HepG2 (cell line): ENCODE measurements around the gene NOVA2. TPM values are rescaled to one million over a fixed set of nuclear protein-coding genes. Genes with fewer than 3 reads are reported as not detected.

Source experiments
- BCL6 ChIP-seq: IDR thresholded peaks from 2 replicates; pipeline ENCODE4 v1.6.1; 2016; ENCODE audit warnings: missing genetic modification reagents, missing compliant biosample characterization
- HDAC2 ChIP-seq: sonication (generic); formaldehyde crosslinking; IDR thresholded peaks from 2 replicates; pipeline ENCODE4 v1.4.0; 2020; ENCODE audit warnings: missing genetic modification reagents
- KMT2B ChIP-seq: IDR thresholded peaks from 2 replicates; pipeline ENCODE4 v1.6.1; 2016; ENCODE audit warnings: missing genetic modification reagents, missing compliant biosample characterization
- NRL ChIP-seq: sonication (generic); formaldehyde crosslinking; IDR thresholded peaks from 2 replicates; pipeline ENCODE4 v1.5.0; 2020; ENCODE audit warnings: missing genetic modification reagents, mild to moderate bottlenecking, moderate library complexity, borderline replicate concordance
- THAP11 ChIP-seq: IDR thresholded peaks from 2 replicates; pipeline ENCODE4 v1.6.1; 2016; ENCODE audit warnings: missing biosample characterization, missing genetic modification reagents
- TSC22D2 ChIP-seq: sonication (generic); formaldehyde crosslinking; IDR thresholded peaks from 2 replicates; pipeline ENCODE4 v1.5.1; 2020; ENCODE audit warnings: missing genetic modification reagents, mild to moderate bottlenecking, borderline replicate concordance
- ZMAT3 ChIP-seq: sonication (generic); formaldehyde crosslinking; conservative IDR thresholded peaks from 2 replicates; pipeline ENCODE4 v1.7.0; 2021; ENCODE audit warnings: missing genetic modification reagents
- ZNF263 ChIP-seq: sonication (generic); formaldehyde crosslinking; IDR thresholded peaks from 2 replicates; pipeline ENCODE4 v1.4.0; 2020; ENCODE audit warnings: missing genetic modification reagents
- ZNF441 ChIP-seq: sonication (generic); formaldehyde crosslinking; IDR thresholded peaks from 2 replicates; pipeline ENCODE4 v1.7.0; 2021; ENCODE audit warnings: missing genetic modification reagents, borderline replicate concordance
- ZNF557 ChIP-seq: sonication (generic); formaldehyde crosslinking; IDR thresholded peaks from 2 replicates; pipeline ENCODE4 v1.4.0; 2020; ENCODE audit warnings: missing genetic modification reagents
- polyA plus RNA-seq, 8 experiments: library from polyadenylated mRNA; depleted of rRNA in 3 of 8; stranded (reverse) in 7 of 8; unstranded in 1 of 8; fragments of >200 nt; fragmentation: Illumina TruSeq in 4 of 8; extraction: Trizol in 4 of 8; gene quantifications; 2 replicates each; pipeline versions ENCODE4 v1.2.1 to v1.2.3, GENCODE V29; 2011 to 2016; ENCODE audit warnings: low read depth in 4 of 8, missing spikeins in 1 of 8, mixed read lengths in 1 of 8; ENCODE audit not compliant: insufficient read depth in 1 of 8
- total RNA-seq, 5 experiments: library from RNA; depleted of rRNA; stranded (reverse); fragments of >200 nt; fragmentation: Illumina TruSeq; extraction: Trizol; gene quantifications; 2 replicates each; pipeline ENCODE4 v1.2.3, GENCODE V29; 2016; ENCODE audit warnings: low read depth in 1 of 5
- TF ChIP-seq, protein P1 (sequence below): sonication (generic); formaldehyde crosslinking; IDR thresholded peaks from 2 replicates; pipeline ENCODE4 v1.8.0; 2022; ENCODE audit warnings: missing genetic modification reagents, mild to moderate bottlenecking, borderline replicate concordance
- TF ChIP-seq, protein P2 (sequence below): sonication (generic); formaldehyde crosslinking; IDR thresholded peaks from 2 replicates; pipeline ENCODE4; 2020; ENCODE audit warnings: missing genetic modification reagents, mild to moderate bottlenecking, borderline replicate concordance
- TF ChIP-seq, protein P3 (sequence below): sonication (generic); formaldehyde crosslinking; IDR thresholded peaks from 2 replicates; pipeline ENCODE4 v1.5.1; 2020; ENCODE audit warnings: mild to moderate bottlenecking, missing genetic modification reagents, moderate library complexity
- TF ChIP-seq, protein P4 (sequence below), 2 experiments: sonication (generic) in 1 of 2; formaldehyde crosslinking in 1 of 2; IDR thresholded peaks; 2 replicates each; pipeline versions ENCODE4 v1.4.0 to v1.6.1; 2016 to 2020; ENCODE audit warnings: borderline replicate concordance in 1 of 2, low read depth in 1 of 2, mild to moderate bottlenecking in 1 of 2, missing genetic modification reagents in 1 of 2

The NOVA2 gene
- total and polyA plus RNA-seq, 2 of the 13 experiments (the other 11 are each of a cell fraction or from before 2014, with no cell fraction given) = not detected

DNA sequence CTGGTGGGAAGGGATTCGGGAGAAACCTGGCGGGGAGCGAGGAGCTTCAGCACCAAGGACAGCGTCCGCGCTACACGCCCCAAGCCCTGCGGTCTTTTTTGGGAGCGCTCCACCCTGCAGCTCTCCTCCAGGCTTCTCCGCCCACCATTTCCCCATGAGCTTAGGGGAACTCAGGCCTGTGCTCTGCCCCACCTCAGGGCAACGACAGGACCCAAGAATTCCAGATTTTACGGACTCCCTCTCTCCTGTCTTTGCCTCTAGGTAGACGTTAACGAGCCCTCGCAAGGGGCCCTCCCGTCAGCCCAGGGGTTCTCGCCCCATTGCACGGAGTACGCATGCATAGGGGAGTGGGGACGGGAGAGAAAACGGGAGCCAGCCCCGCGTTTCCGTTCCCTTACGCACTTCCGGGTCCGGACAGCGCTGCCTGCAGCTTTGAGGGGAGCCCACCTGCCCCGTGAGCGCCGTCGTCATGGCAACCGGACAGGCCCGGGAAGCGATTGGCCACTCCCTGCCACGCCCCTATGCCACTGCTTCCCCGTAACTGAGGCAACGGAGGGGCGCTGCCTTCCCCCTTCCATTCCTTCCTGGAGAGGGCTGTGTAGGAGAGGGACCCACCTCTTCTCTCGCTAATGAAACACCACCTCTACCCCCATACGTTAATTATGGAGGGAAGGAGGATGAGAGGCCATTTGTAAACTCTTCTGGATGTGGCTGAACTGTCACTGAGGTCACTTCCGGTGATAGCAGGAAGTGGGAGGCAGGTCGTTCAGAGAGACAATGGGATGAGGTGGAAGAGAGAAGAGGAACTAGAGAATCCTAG, 20.8 kb downstream of the NOVA2 start (continued):
- TF ChIP-seq, protein P1, sequence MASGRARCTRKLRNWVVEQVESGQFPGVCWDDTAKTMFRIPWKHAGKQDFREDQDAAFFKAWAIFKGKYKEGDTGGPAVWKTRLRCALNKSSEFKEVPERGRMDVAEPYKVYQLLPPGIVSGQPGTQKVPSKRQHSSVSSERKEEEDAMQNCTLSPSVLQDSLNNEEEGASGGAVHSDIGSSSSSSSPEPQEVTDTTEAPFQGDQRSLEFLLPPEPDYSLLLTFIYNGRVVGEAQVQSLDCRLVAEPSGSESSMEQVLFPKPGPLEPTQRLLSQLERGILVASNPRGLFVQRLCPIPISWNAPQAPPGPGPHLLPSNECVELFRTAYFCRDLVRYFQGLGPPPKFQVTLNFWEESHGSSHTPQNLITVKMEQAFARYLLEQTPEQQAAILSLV (CRISPR knock-in tag) = 0 out of 2 replicates have a peak, but pooled peaks have one; percentile 41
- TF ChIP-seq, protein P2, sequence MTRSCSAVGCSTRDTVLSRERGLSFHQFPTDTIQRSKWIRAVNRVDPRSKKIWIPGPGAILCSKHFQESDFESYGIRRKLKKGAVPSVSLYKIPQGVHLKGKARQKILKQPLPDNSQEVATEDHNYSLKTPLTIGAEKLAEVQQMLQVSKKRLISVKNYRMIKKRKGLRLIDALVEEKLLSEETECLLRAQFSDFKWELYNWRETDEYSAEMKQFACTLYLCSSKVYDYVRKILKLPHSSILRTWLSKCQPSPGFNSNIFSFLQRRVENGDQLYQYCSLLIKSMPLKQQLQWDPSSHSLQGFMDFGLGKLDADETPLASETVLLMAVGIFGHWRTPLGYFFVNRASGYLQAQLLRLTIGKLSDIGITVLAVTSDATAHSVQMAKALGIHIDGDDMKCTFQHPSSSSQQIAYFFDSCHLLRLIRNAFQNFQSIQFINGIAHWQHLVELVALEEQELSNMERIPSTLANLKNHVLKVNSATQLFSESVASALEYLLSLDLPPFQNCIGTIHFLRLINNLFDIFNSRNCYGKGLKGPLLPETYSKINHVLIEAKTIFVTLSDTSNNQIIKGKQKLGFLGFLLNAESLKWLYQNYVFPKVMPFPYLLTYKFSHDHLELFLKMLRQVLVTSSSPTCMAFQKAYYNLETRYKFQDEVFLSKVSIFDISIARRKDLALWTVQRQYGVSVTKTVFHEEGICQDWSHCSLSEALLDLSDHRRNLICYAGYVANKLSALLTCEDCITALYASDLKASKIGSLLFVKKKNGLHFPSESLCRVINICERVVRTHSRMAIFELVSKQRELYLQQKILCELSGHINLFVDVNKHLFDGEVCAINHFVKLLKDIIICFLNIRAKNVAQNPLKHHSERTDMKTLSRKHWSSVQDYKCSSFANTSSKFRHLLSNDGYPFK (CRISPR knock-in tag) = 0 out of 2 replicates have a peak, but pooled peaks have one; percentile 34
- TF ChIP-seq BCL6 (CRISPR knock-in tag) = 0 out of 2 replicates have a peak, but pooled peaks have one; percentile 15
- TF ChIP-seq NRL (CRISPR knock-in tag) = peak; percentile 33; the same call in 1 of the 2 replicates
- TF ChIP-seq THAP11 (CRISPR knock-in tag) = 0 out of 2 replicates have a peak, but pooled peaks have one; percentile 31
- TF ChIP-seq TSC22D2 (CRISPR knock-in tag) = peak; percentile 71; the same call in 1 of the 2 replicates
- TF ChIP-seq ZMAT3 (CRISPR knock-in tag) = peak; percentile 83
- TF ChIP-seq HDAC2 (CRISPR knock-in tag) = 0 out of 2 replicates have a peak, but pooled peaks have one; percentile 28
- TF ChIP-seq, protein P3, sequence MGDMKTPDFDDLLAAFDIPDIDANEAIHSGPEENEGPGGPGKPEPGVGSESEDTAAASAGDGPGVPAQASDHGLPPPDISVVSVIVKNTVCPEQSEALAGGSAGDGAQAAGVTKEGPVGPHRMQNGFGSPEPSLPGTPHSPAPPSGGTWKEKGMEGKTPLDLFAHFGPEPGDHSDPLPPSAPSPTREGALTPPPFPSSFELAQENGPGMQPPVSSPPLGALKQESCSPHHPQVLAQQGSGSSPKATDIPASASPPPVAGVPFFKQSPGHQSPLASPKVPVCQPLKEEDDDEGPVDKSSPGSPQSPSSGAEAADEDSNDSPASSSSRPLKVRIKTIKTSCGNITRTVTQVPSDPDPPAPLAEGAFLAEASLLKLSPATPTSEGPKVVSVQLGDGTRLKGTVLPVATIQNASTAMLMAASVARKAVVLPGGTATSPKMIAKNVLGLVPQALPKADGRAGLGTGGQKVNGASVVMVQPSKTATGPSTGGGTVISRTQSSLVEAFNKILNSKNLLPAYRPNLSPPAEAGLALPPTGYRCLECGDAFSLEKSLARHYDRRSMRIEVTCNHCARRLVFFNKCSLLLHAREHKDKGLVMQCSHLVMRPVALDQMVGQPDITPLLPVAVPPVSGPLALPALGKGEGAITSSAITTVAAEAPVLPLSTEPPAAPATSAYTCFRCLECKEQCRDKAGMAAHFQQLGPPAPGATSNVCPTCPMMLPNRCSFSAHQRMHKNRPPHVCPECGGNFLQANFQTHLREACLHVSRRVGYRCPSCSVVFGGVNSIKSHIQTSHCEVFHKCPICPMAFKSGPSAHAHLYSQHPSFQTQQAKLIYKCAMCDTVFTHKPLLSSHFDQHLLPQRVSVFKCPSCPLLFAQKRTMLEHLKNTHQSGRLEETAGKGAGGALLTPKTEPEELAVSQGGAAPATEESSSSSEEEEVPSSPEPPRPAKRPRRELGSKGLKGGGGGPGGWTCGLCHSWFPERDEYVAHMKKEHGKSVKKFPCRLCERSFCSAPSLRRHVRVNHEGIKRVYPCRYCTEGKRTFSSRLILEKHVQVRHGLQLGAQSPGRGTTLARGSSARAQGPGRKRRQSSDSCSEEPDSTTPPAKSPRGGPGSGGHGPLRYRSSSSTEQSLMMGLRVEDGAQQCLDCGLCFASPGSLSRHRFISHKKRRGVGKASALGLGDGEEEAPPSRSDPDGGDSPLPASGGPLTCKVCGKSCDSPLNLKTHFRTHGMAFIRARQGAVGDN (CRISPR knock-in tag) = peak; percentile 47
- peak; percentile 66; the same call in 1 of the 2 replicates for TF ChIP-seq ZNF441 (CRISPR knock-in tag)
- TF ChIP-seq ZNF263 = no peak
- TF ChIP-seq, protein P4, sequence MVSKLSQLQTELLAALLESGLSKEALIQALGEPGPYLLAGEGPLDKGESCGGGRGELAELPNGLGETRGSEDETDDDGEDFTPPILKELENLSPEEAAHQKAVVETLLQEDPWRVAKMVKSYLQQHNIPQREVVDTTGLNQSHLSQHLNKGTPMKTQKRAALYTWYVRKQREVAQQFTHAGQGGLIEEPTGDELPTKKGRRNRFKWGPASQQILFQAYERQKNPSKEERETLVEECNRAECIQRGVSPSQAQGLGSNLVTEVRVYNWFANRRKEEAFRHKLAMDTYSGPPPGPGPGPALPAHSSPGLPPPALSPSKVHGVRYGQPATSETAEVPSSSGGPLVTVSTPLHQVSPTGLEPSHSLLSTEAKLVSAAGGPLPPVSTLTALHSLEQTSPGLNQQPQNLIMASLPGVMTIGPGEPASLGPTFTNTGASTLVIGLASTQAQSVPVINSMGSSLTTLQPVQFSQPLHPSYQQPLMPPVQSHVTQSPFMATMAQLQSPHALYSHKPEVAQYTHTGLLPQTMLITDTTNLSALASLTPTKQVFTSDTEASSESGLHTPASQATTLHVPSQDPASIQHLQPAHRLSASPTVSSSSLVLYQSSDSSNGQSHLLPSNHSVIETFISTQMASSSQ (IDR thresholded peaks at IDR 0.05; ENCODE audit: low read depth) = no peak
- TF ChIP-seq, protein P4 (CRISPR knock-in tag; IDR thresholded peaks at IDR 0.05; ENCODE audit: borderline replicate concordance) = no peak
- TF ChIP-seq ZNF557 (CRISPR knock-in tag) = 0 out of 2 replicates have a peak, but pooled peaks have one; percentile 72
- TF ChIP-seq KMT2B (CRISPR knock-in tag) = peak; percentile 37; the same call in 1 of the 2 replicates
